A549 (cell line): ENCODE results near the gene S1PR4. TPM values are rescaled to one million over a fixed set of nuclear protein-coding genes. Genes with fewer than 3 reads are reported as not detected.

Source experiments
- ATAC-seq, 2 experiments: fragments of 200-7000 bp in 1 of 2; fragments of >200 bp in 1 of 2; cut with Nextera tagmentation in 1 of 2; cut with Tn5 transposase in 1 of 2; 3 replicates each; pipeline versions ENCODE4 v1.8.0 to v1.9.1; 2018 to 2020; ENCODE audit warnings: mild to moderate bottlenecking in 1 of 2, moderate library complexity in 1 of 2
- CTCF ChIA-PET: fragments of 300-600 bp; sonication (Branson Sonifier 250); formaldehyde crosslinking; extraction: SDS; loops from one replicate; lab custom pipeline; 2021; ENCODE audit warnings: antibody characterized with exemption, inconsistent platforms; lab: Yijun Ruan, JAX
- POLR2A ChIA-PET: fragments of 350-600 bp; formaldehyde crosslinking; extraction: SDS; loops from one replicate; lab custom pipeline; 2021; ENCODE audit warnings: antibody characterized with exemption, inconsistent platforms; lab: Yijun Ruan, JAX
- DNase-seq, 2 experiments: peaks; one replicate each; pipeline versions ENCODE4 v3.0.0 to v3.0.0-alpha.2; 2011 to 2016; ENCODE audit warnings: low read depth in 1 of 2, low spot score in 1 of 2
- FAIRE-seq: peaks from 2 replicates; lab custom pipeline; 2011; peaks lifted over from hg19 to GRCh38; lab: Jason Lieb, UNC
- H3K27ac ChIP-seq, 2 experiments: fragments of >200 bp; sonication (Bioruptor Twin); formaldehyde crosslinking; 3 replicates each; pipeline ENCODE4 v1.5.1; 2016 to 2017
- H3K4me1 ChIP-seq: fragments of >200 bp; sonication (Bioruptor Twin); formaldehyde crosslinking; 3 replicates; pipeline ENCODE4 v1.6.1; 2016
- H3K4me2 ChIP-seq: fragments of >200 bp; sonication (Bioruptor Twin); formaldehyde crosslinking; 3 replicates; pipeline ENCODE4 v1.6.1; 2016
- H3K4me3 ChIP-seq: fragments of >200 bp; sonication (Bioruptor Twin); formaldehyde crosslinking; 3 replicates; pipeline ENCODE4 v1.5.1; 2016
- H3K9me3 ChIP-seq: fragments of >200 bp; sonication (Bioruptor Twin); formaldehyde crosslinking; 3 replicates; pipeline ENCODE4 v1.6.1; 2016
- CHD2 ChIP-seq: fragments of 150-350 bp; IDR thresholded peaks from 2 replicates; pipeline ENCODE4 v1.6.1; 2014; ENCODE audit warnings: low read length; ENCODE audit not compliant: partially characterized antibody
- FOXS1 ChIP-seq: fragments of 250-450 bp; sonication (Bioruptor Pico); IDR thresholded peaks from 2 replicates; pipeline ENCODE4 v1.5.0; 2020; ENCODE audit warnings: mild to moderate bottlenecking, moderate library complexity
- HDAC2 ChIP-seq: fragments of 200-600 bp; sonication (generic); IDR thresholded peaks from 2 replicates; pipeline ENCODE4 v1.6.1; 2016
- HOXB5 ChIP-seq: fragments of 250-450 bp; sonication (Bioruptor Pico); IDR thresholded peaks from 2 replicates; pipeline ENCODE4 v1.5.0; 2020; ENCODE audit warnings: mild to moderate bottlenecking, moderate library complexity
- JUN ChIP-seq, 2 experiments: fragments of >200 bp; sonication (Bioruptor Twin); formaldehyde crosslinking; IDR thresholded peaks; 2 replicates in 1 of 2; 3 replicates in 1 of 2; pipeline ENCODE4 v1.6.1; 2016 to 2017
- KDM1A ChIP-seq: fragments of 200-600 bp; sonication (generic); IDR thresholded peaks from 2 replicates; pipeline ENCODE4 v1.6.1; 2016; ENCODE audit warnings: low read depth, mild to moderate bottlenecking
- MAFK ChIP-seq: fragments of 450-650 bp; IDR thresholded peaks from 2 replicates; pipeline ENCODE4 v1.6.1; 2014; ENCODE audit not compliant: partially characterized antibody
- ZFP36 ChIP-seq: fragments of 450-650 bp; IDR thresholded peaks from 2 replicates; pipeline ENCODE4 v1.6.1; 2014; ENCODE audit warnings: borderline replicate concordance; ENCODE audit not compliant: partially characterized antibody
- WGBS: methylation state at CpG from one replicate; pipeline ENCODE4 v1.1.6; 2017; ENCODE audit errors: missing lambda C conversion rate; 5-methylcytosine and 5-hydroxymethylcytosine counted together
- polyA plus RNA-seq, 4 experiments: library from polyadenylated mRNA; depleted of rRNA in 3 of 4; stranded (reverse); fragments of >200 nt; fragmentation: RNase III in 1 of 4; extraction: RNeasy Plus Mini Kit Qiagen cat#74134 plus additional on column Dnase treatment in 1 of 4; gene quantifications; 2 replicates in 3 of 4; 3 replicates in 1 of 4; pipeline ENCODE4 v1.2.3, GENCODE V29; 2011 to 2017
- TF ChIP-seq, protein P1 (sequence below): IDR thresholded peaks from 2 replicates; pipeline ENCODE4 v1.6.1; 2012
- TF ChIP-seq, protein P2 (sequence below): fragments of 200-600 bp; sonication (generic); IDR thresholded peaks from 2 replicates; pipeline ENCODE4 v1.6.1; 2016; ENCODE audit warnings: antibody characterized with exemption, mild to moderate bottlenecking, moderate library complexity
- TF ChIP-seq, protein P3 (sequence below): fragments of 250-450 bp; sonication (Bioruptor Pico); IDR thresholded peaks from 2 replicates; pipeline ENCODE4 v1.5.0; 2020; ENCODE audit warnings: low read depth, mild to moderate bottlenecking, moderate library complexity

The S1PR4 gene
- polyA plus RNA-seq, 2 of the 4 experiments (the other 2 are of a cell fraction), result 0.09 to 0.17 TPM

DNA sequence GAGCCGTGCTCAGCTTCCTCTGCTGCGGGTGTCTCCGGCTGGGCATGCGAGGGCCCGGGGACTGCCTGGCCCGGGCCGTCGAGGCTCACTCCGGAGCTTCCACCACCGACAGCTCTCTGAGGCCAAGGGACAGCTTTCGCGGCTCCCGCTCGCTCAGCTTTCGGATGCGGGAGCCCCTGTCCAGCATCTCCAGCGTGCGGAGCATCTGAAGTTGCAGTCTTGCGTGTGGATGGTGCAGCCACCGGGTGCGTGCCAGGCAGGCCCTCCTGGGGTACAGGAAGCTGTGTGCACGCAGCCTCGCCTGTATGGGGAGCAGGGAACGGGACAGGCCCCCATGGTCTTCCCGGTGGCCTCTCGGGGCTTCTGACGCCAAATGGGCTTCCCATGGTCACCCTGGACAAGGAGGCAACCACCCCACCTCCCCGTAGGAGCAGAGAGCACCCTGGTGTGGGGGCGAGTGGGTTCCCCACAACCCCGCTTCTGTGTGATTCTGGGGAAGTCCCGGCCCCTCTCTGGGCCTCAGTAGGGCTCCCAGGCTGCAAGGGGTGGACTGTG is 1.2 kb downstream of the S1PR4 start:
- ATAC-seq, result no peak
- WGBS, result 100% methylated on average over 1 of the region's 31 CpGs
- TF ChIP-seq, protein P1, sequence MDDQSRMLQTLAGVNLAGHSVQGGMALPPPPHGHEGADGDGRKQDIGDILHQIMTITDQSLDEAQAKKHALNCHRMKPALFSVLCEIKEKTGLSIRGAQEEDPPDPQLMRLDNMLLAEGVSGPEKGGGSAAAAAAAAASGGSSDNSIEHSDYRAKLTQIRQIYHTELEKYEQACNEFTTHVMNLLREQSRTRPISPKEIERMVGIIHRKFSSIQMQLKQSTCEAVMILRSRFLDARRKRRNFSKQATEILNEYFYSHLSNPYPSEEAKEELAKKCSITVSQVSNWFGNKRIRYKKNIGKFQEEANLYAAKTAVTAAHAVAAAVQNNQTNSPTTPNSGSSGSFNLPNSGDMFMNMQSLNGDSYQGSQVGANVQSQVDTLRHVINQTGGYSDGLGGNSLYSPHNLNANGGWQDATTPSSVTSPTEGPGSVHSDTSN, result no peak
- TF ChIP-seq, protein P2, sequence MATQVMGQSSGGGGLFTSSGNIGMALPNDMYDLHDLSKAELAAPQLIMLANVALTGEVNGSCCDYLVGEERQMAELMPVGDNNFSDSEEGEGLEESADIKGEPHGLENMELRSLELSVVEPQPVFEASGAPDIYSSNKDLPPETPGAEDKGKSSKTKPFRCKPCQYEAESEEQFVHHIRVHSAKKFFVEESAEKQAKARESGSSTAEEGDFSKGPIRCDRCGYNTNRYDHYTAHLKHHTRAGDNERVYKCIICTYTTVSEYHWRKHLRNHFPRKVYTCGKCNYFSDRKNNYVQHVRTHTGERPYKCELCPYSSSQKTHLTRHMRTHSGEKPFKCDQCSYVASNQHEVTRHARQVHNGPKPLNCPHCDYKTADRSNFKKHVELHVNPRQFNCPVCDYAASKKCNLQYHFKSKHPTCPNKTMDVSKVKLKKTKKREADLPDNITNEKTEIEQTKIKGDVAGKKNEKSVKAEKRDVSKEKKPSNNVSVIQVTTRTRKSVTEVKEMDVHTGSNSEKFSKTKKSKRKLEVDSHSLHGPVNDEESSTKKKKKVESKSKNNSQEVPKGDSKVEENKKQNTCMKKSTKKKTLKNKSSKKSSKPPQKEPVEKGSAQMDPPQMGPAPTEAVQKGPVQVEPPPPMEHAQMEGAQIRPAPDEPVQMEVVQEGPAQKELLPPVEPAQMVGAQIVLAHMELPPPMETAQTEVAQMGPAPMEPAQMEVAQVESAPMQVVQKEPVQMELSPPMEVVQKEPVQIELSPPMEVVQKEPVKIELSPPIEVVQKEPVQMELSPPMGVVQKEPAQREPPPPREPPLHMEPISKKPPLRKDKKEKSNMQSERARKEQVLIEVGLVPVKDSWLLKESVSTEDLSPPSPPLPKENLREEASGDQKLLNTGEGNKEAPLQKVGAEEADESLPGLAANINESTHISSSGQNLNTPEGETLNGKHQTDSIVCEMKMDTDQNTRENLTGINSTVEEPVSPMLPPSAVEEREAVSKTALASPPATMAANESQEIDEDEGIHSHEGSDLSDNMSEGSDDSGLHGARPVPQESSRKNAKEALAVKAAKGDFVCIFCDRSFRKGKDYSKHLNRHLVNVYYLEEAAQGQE, result no peak
- TF ChIP-seq JUN (IDR thresholded peaks at IDR 0.05), result no peak
- TF ChIP-seq HOXB5 (CRISPR knock-in tag), result no peak
- no peak for TF ChIP-seq FOXS1 (CRISPR knock-in tag)
- no peak for TF ChIP-seq HDAC2
- no peak for DNase-seq
- CTCF ChIA-PET, result no interaction called here
- FAIRE-seq, result no peak
- H3K4me3 ChIP-seq, result no peak overlapping the region
- H3K27ac ChIP-seq, result no peak overlapping the region
- H3K4me2 ChIP-seq, result no peak overlapping the region
- H3K9me3 ChIP-seq, result no peaks in the 10 kb centered on the region
- peaks cover 20% of the 10 kb centered on the region for H3K4me1 ChIP-seq
- POLR2A ChIA-PET, result no interaction called here

DNA sequence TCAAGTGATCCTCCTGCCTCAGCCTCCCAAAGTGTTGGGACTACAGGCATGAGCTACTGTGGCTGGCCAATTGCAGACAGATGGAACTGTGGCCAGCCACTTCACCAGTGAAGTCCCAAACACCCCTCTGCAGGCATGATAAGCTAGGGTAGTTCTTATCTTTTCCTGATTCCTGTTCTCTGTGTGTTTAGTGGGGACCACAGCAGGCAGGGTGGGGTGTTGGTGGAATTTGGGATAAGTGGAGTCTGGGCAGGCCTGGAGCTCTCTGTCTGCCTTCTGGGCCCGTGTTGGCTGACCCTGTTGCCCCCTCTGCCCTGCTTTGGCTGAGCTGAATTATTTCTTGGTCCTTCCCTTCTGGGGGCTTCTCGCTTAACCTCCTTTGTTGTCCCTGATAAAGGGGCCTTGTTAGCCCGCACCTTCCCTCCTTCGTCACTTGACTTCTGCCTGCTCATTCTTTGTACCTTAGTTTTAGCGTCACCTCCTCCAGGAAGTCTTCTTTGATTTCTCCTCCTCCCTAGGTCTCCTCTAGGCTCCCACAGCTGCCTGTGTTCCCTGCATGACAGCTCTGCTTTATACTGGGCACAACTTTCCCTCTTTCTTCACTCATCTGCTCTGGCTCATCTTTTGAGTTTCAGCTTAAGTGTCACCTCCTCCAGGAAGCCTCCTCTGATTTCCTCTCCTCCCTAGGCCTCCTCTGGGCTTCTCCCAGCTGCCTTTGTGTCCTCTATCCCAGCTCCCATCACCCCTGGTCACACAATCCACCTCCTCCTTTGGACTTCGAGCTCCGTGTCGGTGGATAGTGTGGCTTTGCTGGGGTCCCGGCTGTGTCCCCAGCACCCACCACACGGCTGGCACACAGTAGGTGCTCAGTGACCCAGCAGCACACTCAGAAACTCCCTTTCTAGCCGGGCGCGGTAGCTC is 5.4 kb downstream of the S1PR4 start:
- FAIRE-seq (no peak), DNase-seq (no peak), ATAC-seq (no peak)
- ChIA-PET POLR2A (no interaction called here), CTCF (interaction anchor here (0.6 to 1.1 kb wide), 4 partner anchors 21 to 80 kb away, joined by 3 to 5 read pairs (median 4); no protein-coding TSS in a partner anchor)
- Histone ChIP-seq H3K27ac (peak overlapping the region in 1 of 2 experiments; percentile 92; a peak in 3 of 6 replicates), H3K4me3 (no peak overlapping the region), H3K4me2 (no peak overlapping the region), H3K4me1 (peaks cover 11% of the 10 kb centered on the region), H3K9me3 (no peaks in the 10 kb centered on the region)
- 69% methylated on average over 12 of the region's 13 CpGs for WGBS
- TF ChIP-seq, protein P3, sequence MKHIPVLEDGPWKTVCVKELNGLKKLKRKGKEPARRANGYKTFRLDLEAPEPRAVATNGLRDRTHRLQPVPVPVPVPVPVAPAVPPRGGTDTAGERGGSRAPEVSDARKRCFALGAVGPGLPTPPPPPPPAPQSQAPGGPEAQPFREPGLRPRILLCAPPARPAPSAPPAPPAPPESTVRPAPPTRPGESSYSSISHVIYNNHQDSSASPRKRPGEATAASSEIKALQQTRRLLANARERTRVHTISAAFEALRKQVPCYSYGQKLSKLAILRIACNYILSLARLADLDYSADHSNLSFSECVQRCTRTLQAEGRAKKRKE (CRISPR knock-in tag), result no peak
- TF ChIP-seq KDM1A (peak; percentile 40; the same call in 1 of the 2 replicates), ZFP36 (peak; percentile 99)

DNA sequence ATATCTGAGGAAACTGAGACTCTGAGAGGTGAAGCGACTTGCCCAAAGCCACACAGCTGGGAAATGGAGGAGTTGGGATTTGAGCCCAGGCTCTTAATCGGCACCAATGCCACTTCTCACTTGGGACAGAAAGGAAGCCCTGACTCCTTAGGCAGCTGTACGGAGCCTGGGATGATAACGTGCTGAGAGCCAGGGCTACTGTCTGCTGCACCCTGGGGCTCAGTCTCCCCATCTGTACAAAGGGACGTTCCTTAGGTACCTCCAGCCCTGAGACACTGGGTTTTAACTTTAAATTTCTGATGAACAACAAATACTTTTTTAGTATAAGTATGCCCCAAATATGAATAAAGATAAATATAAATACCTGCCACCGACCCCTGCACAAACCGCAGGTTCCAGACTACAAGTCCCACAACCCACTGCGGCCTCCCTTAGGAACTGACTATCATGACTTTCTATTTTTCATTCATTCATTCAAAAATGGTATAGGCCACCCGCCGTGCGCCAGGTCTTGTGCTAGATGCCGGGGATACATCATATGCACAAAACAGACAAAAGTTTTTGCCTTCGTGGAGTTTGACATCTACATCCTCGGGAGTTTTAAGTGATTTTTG is 6.4 kb downstream of the S1PR4 start:
- CTCF ChIA-PET, result interaction anchor here (0.6 to 1.1 kb wide), 2 partner anchors 22 to 81 kb away, joined by 4 to 5 read pairs; no protein-coding TSS in a partner anchor
- peak overlapping the region; percentile 89 to 92 for H3K27ac ChIP-seq
- WGBS, result 9% methylated on average over 14 of the region's 14 CpGs
- DNase-seq (peak in 1 of 2 experiments; percentile 28), ATAC-seq (peak; percentile 74 to 77), FAIRE-seq (no peak)
- H3K9me3 ChIP-seq, result no peaks in the 10 kb centered on the region
- H3K4me1 ChIP-seq, result peaks cover 11% of the 10 kb centered on the region
- TF ChIP-seq CHD2, result no peak
- peak; percentile 78 for TF ChIP-seq MAFK
- TF ChIP-seq, all 56 proteins: peak for 1
- H3K4me2 ChIP-seq, result peak overlapping the region; percentile 73
- POLR2A ChIA-PET, result no interaction called here
- peak overlapping the region; percentile 97 for H3K4me3 ChIP-seq
